ENCODE measurements around the gene PDE4B. TPM values are rescaled to one million over a fixed set of nuclear protein-coding genes. Genes with fewer than 3 reads are reported as not detected.

Gene PDE4B
- total and polyA plus RNA-seq, 9 of the 15 experiments (the other 6 are each of a cell fraction or from before 2014, with no cell fraction given) = 0.09 TPM; not detected in 8

- no peak overlapping the region for H3K4me2 ChIP-seq (ENCODE audit: insufficient read depth, low read length)
- H4K20me1 ChIP-seq (replicated peaks; ENCODE audit: control insufficient read depth, insufficient read depth, low read length) = no peaks in the 10 kb centered on the region
- no peaks in the 10 kb centered on the region for H3K4me1 ChIP-seq (replicated peaks in 1 of 2; ENCODE audit: control insufficient read depth in 2 of 2, insufficient read depth in 2 of 2, low read length in 2 of 2)
- no peak overlapping the region for H3K27ac ChIP-seq (ENCODE audit: extremely low read depth, low read depth, low read length)
- H3K9me3 ChIP-seq (replicated peaks; ENCODE audit: control insufficient read depth, insufficient read depth, low read depth, low read length) = no peaks in the 10 kb centered on the region
- ChIA-PET POLR2A (no interaction called here), CTCF (ENCODE audit: low intra/inter-chr PET ratio) (interaction anchor here (0.5 kb wide), 1 partner anchor 126 kb away, joined by 3 read pairs; no protein-coding TSS in a partner anchor)
- TF ChIP-seq CHAMP1 (IDR thresholded peaks at IDR 0.05) = no peak
- TF ChIP-seq DPF2 (IDR thresholded peaks at IDR 0.05) = no peak
- peak in 2 of 3 experiments; percentile 3 to 22; a peak in 1 of 6 replicates for TF ChIP-seq CTCF (IDR thresholded peaks at IDR 0.05 in 2 of 3, conservative IDR thresholded peaks at IDR 0.05 in 1 of 3; ENCODE audit: insufficient read depth in 2 of 3, low read depth in 1 of 3, low read length in 3 of 3)
- no peak overlapping the region for H3K9ac ChIP-seq (ENCODE audit: insufficient read depth in 1 of 2, low read depth in 2 of 2, low read length in 2 of 2)
- no peak overlapping the region for H2AFZ ChIP-seq (ENCODE audit: low read depth, low read length)
- FAIRE-seq (peak; percentile 68), ATAC-seq (peak; percentile 68), DNase-seq (ENCODE audit: extremely low read depth in 1 of 4, low spot score in 3 of 4) (peak in 2 of 4 experiments; percentile 4 to 9)
- no peaks in the 10 kb centered on the region for H3K79me2 ChIP-seq (ENCODE audit: control insufficient read depth, insufficient read depth, low read length)
- no peak overlapping the region for H3K4me3 ChIP-seq
- WGBS (ENCODE audit: insufficient coverage, low coverage, missing lambda C conversion rate) = 0% methylated on average over 2 of the region's 2 CpGs
- H3K36me3 ChIP-seq (ENCODE audit: control insufficient read depth, insufficient read depth, low read length) = no peaks in the 10 kb centered on the region
- BruUV-seq (replicated peaks) = no TSS peak
- no peaks in the 10 kb centered on the region for H3K27me3 ChIP-seq (ENCODE audit: control insufficient read depth in 2 of 2, insufficient read depth in 2 of 2, low read length in 2 of 2)
- H3K9me1 ChIP-seq (ENCODE audit: control insufficient read depth, insufficient read depth, low read length) = no peaks in the 10 kb centered on the region
- in situ Hi-C loops (cut with MboI) (loop anchor here (5.0 to 25.0 kb wide), 4 partner anchors 205 to 1178 kb away; no protein-coding TSS in a partner anchor), intact Hi-C loops (cut with micrococcal nuclease) (loop anchor here (10.0 kb wide), 1 partner anchor 1175 kb away; no protein-coding TSS in a partner anchor)
These were observed 447.1 kb downstream of the PDE4B start for GRCh38 chr1:66239834-66240233.
